Dedifferentiated amniotic fluid mesenchymal stem cell (primary cell): ENCODE results near the gene CADPS.

ENCODE experiments used
- DNase-seq: peaks from one replicate; pipeline ENCODE4 v3.0.0-alpha.2; 2016; ENCODE audit errors: extremely low spot score

The CADPS gene

DNA sequence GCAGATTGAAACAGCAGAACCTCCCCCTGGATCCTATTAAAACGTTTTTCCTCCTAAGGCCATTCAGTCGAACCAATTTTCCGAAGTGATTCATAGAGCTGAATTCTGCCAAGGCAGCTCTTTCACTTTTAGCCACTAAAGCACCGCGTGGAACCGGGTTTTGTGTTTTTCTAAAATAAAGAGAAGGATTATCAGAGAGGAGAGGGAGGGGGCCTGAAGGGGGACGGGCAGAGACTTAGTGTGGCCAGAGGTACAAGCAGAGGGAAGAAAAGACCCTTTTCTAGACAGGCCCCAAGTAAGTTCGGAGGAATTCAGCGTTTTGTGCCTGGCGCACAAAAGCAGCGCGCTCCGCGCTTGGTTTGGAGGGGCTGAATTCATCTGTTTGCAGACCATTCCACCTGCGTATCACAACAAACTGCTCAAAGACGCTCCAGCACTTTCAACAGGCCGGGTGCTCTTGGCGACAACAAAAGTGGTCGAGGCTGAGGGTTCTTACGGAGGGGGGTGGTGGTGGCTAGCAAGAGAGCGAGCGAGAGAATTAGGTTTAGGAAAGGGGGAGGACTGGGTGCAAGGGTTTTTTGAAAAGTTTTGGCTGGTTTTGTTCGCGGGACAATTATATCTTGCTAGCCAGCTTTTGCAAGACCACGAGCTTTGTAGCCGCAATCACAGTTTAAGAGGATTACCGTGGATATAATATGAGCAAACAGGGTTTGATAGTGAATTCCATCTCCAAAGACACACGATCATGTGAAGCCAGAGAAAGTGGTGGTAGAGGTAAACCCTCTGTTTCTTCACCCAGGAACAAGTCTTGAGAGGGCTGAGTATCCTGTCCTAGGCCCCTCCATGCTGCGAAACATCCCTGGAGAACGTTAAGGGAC, 500.6 kb downstream of the CADPS start:
- no peak for DNase-seq

DNA sequence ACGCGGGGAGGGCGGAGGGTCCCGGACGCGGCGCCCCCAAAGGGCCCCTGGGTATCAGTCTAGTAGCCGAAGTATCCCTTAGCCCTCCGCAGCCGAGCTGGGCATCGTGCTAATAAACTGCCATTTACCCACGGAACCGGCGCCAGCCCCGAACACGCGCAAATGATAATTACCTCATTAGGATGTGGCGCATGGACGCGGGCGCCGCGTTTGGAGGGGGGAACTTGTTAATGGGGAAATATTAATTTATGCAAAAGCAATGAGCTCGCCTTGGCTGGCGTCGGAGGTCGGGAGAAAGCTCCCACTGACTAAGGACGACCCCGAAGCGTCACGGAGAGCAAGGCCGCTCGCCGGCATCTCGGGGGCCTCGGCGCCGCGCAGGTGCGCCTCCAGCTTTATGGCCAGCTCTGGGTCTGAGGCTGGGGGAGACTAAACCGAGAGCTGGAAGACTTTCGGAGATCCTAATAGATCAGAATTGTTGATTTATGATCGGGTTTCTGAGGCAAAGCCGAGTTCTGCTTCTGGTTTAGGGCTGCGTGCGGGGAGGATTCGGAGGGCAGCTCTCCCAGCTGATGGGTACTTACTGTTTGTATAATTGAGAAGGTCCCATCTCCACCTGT, 501.4 kb downstream of the CADPS start:
- DNase-seq, result no peak

DNA sequence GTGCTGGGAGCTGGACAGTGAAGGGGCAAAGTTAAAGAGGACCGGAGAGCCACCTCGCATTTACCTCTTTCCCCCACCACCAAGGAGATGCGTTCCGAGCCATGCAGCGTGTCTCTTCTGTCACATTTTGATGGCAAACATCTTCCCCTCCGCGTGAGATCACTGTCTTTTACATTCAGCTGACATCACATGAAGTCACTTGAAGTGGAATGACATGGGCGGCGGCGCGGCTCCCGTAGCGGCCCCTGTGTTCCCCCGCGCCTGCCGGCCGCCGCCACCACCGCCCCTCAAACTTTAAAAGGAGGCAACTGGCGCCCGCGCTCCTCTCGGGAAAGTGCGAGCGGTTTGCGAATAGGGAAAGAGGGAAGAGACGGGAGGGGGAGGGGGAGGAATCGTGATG, 502.0 kb downstream of the CADPS start, which contains the start of gene FEZF2:
Gene FEZF2 (minus strand): TSS at position 336 of the 400 bp plus-strand sequence. CDS start 682 bp downstream, outside the sequence.
- no peak for DNase-seq

DNA sequence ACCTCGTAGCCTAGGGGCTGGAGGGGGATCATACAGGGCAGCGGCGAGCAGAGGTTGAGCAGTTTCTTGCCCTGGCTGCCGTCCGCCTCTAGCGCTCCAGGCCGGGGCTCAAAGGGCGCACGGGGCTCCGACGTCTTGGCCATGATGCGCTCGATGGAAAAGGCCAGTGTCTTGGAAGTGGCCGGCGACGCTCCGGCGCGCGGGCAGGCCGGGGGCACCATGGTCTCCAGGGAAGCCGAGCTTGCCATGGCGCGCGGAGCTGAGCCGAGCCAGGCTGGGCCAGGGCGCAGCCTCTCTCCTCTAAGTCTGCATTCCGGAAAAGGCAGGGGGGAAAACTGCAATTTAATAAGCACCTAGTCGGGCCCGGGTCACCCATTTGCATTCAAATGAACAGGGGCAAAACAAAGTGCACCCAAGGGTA, 502.6 kb downstream of the CADPS start:
- no peak for DNase-seq

DNA sequence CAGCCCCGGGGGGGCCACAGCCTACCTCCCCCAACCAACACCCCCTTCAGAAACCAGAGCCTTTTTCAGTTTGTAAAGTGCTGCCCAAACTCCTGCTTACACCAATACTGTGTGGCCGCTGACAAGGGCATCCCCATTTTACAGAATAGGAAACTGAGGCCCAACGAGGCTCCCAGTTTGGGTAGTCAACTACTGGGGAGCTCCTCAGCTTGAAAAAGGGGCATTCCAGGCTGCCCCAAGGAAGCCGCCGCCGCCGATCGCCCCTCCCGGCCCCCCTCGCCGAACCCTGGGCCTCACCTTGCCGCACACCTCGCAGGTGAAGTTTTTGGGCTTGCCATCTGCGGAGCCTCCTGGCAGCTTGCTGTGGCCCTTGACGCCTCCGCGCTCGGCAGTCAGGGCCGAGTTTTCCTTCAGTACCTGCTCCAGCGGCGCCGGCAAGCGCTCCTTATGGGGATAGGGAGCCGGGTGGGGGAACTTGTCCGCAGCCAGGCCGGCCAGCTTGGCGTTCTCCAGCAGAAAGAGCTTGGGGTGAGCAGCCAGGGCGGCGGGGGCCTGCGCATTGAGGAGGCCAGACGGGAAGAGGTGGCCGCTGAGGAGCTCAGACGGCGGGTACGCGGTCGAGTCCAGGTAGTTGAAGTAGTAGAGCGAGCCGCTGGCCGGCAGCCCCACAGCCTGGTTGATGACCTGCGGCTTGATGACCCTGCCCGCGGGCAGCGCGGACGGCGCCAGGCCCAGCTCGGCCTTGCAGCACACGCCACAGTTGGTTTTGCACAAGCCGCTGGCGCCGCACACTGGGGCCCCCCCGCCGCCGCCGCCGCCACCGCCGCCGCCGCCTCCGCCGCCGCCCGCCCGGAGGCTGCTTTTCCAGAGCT, 503.3 kb downstream of the CADPS start:
- DNase-seq, result no peak

DNA sequence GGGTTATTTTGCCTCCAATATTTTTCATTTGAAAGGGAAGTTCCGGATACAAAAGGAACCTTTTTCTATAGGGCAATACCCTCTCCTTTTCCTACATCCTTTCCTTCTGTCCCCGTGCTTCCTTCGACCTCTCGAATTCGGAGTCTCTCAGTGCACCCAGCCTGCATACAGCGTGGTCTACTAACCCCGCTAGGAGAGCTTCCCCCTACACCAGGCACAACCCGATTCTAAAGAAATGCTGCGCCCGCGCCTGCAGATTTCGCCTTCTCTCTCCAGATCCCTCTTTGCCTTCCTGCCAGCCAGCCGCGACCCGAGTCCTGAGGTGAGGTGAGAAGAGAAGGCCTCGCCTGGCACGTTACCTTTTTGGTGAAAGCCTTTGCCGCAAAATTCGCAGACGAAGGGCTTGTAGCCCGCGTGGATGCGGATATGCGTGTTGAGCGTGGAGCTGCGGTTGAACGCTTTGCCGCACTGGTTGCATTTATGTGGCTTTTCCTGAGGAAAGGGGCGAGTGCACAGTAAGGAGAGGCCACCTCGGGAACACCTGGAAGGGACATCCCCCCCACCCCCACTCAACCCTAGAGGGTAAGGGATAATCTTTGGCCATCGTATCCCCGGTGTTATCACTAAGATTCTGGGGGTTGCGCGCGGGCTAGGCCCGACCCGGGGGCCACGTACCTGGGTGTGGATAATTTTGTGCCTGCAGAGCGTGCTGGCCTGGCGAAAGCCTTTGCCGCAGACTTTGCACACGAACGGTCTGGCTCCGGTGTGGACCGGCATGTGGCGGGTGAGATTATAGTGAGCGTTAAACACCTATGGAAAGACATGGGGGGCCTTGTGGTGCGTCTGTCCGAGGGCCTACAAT, 504.1 kb downstream of the CADPS start:
- no peak for DNase-seq

DNA sequence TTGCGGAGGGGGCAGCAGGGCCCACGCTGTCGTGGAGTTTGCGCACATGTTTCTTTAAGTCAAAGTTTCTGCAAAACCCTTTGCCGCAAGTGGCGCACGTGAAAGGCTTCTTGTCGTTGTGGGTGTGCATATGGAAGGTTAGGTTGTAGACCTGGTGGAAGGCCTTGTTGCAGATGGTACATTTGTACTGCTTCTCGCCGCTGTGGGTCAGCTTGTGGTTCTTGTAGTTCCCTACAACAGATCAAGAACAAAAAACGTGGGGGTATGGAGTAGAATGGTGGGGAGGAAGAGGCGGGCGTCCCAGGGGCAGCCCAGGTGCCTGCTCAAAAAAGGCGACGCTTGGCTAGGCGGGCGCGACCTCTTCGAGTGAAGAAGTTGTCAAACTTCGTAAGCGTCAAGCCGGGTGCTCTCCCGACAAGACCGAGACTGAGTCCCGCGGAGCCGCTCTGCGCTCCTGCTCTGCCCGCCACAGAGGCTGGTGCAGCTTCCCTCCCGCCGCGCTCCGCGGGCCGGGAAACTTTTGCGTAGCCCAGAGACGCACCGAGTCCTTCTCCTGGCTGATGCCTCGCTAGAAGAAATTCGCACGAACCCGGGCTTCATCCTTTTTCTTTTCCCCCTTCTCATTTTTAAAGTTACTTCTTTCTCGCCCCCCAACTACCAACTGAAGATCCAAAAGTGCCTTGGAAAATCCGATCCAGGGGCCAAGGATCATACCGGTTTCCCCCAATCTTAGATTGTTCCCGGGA, 504.9 kb downstream of the CADPS start:
- no peak for DNase-seq

DNA sequence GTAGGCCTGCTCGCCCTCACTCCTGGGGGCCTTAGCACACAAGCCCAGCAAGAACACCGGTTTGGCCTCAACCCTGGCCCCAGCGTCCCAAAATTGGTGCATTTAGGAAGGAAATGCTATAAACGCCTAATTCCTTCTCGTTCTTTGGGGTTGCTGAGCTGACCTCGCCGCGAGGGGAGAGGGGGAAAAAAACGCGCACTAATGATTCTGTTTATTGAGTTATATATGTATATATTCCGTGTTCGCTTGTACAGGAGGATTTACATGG, 505.8 kb downstream of the CADPS start:
- no peak for DNase-seq

DNA sequence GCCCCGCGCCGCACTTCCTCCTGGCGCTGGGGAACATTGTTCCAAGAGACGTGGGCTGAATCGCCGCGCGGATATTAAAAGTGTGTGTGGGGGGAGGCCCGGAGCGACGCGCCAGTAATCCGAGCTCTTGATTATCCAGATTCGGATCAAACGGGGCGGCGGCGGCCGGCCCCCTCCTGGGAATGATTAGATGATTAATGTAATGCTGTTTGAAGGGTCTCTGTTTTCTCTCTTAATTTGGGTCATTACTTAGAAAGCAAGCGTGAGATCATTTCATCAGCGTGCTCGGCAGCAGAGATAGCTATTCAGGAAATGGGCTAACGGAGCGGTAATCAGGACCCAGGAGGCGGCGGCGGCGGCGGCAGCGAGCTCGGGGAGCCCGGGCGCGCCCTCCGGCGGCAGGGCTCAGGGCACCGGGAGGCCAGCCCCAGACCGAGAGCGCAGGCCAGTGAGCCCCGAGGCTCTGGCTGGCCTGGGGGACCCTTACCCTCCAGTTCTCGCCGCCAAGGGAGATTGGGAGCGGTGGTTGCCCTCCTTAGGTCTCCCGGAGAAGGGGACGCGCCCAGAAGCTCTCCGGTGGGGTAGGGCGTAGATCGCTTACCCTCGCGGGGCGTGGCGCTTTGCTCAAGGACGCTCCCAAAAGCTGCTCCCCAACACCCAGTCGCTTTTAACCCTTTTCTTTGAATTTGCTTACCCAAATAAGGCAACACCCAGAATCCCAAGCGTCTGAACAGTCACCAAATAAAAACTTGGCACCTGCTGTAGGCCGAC, 506.3 kb downstream of the CADPS start:
- no peak for DNase-seq

DNA sequence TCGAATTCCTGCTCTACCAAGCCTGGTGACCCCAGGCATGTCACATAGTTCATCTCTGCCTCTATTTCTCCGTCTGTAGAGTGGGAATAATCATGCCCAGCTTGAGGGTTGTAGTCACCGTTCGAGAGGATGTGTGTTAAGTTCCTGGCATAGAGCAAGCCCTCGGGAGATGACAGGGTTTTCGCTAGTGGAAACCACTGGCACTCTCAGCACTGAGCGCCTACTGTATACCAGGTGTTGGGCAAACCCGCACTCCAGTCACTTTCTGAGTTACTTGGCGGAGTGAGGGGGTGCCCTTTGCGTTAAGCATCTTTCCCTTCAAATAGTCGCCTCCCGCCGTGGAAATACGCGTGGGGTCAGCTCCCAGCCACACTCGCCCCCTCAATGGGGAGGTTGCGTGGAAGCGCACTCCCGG, 506.9 kb downstream of the CADPS start:
- no peak for DNase-seq

DNA sequence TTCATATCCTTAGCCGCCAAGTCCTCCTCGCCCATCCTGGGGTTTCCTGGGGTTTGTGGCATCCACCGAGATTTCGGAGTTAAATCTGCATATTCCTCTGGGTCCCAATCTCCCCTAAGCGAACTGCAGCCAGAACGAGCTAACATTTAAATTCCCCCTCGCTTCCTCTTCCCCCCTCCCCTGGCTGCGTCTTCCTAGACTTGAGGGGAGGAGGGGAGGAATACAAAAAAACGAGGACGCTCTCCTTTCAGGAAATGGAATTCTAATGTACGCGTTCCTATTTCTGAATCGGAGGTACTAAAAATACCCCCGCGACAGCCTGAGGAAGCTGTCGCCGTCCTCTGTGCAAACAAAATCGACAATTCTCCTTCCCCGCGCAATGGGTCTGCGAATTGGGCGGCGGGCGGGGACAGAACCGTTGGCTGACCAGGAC, 507.4 kb downstream of the CADPS start:
- no peak for DNase-seq

DNA sequence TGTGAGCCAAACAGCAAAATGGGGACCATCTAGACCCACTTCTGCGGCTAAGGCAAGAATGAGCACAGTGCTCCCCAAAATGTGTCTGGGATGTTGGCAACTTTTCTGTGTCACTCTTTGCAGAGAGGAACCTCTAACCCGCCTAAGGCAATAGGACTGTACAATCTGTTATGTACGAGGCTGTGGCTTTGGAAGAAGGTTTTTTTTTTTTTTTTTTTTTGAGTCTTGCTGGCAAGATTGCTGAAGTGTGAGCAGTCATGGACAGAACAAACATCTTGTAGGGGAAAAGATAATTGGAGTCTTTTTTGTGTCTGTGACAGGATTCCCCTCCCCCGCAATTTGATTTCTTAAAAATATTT, 509.1 kb downstream of the CADPS start:
- DNase-seq, result no peak

DNA sequence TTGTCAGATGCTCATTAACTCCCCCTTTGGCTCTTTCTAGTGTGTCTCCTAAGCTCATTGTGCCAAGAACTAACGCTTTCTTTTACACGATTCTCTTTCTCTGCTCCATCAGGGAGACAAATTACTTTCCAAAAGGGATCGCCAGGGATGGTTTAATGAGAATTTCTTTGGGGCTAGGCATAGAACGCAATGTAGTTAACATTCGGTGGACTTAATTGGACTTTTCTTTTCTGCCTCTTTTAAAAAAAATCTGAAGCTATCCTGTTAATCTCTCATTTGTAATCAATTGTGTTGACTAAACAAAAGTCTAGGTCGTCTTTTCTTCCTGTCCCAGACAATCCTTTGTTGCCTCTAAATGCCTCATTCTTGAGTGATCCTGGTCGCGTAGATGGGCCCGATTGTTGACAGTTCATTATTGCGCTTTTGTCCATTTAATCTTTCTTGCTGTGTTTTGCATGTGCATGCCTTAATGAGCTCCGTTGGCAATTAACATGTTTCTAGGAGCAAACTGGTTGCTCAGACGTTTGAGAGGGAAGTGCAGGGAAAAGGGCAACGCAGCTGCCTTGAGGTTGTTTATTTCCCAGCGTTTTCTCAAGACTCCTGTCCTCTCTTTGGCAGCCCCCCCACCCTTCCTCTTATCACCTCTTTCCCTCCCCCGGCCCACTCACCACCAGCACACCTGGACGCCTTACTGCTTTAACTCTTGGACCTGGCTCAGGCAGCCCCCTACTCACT, 509.7 kb downstream of the CADPS start:
- DNase-seq, result no peak

DNA sequence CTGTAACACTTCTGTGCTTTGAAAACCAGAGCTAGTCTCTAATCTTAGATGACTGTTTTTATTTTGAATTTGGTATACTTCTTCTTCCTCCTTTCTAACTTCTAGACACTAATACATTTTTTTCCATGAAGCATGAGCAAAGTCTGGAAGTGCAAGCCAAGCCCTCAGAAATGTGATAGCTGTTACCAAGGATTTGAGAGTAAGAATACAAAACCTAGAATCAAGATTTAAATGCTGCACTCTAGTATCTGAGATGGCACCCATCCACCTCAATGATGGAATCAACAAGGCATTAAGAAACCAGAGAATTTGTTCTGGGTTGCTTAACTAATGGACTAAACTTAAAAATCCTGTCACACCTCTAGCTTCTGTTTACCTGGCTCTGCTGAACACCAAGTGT, 511.0 kb downstream of the CADPS start:
- no peak for DNase-seq

DNA sequence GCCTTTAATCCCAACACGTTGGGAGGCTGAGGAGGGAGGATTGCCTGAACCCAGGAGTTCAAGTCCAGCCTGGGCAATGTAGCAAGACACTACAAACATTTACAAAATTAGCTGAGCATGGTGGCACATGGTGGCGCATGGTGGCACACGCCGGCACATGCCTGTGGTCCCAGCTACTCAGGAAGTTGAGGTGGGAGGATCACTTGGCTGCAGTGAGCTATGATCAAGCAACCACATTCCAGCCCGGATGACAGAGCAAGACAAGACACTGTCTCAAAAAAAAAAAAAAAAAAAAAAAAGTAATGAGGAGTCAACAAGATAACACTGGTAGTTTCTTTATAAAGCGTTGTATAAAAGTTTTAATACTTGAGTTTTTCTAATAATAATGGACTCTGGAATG, 511.9 kb downstream of the CADPS start:
- DNase-seq, result no peak

DNA sequence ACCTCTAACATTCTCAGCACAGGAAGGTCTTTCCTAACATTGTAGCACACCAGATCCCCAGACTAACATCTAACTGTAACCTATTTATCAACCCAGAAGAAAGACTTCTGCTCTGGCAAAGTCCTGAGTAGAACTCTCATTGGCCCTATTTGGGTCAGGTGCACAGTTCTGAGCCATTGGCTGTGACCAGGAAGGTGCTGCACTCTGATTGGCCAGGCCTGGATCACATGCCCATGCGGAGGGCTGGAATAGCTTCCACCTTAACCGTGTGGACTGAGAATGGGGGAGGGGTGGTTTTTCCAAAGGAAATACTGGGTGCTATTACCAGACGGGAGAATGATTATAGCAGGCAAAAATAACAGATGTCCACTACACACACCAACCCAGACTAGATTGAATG, 513.4 kb downstream of the CADPS start:
- DNase-seq, result no peak

DNA sequence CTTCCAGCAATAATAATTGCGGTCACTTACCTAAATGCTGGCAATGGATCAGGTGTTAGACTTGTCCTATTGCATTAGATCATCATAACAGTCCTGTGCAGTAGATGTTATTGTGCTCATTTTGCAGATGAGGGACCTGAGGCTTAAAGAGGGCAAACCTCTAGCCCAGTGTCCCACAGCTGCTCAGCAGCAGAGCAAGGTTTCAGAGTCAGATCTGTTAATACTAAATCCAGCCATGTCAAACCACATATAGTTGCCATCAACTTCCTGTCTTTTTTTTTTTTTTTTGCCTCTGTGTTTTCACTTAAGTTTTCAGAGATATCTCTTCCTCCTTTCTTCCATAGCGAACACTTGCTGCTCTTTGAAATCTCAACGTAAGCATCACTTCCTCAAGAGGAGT, 514.0 kb downstream of the CADPS start:
- DNase-seq, result no peak

DNA sequence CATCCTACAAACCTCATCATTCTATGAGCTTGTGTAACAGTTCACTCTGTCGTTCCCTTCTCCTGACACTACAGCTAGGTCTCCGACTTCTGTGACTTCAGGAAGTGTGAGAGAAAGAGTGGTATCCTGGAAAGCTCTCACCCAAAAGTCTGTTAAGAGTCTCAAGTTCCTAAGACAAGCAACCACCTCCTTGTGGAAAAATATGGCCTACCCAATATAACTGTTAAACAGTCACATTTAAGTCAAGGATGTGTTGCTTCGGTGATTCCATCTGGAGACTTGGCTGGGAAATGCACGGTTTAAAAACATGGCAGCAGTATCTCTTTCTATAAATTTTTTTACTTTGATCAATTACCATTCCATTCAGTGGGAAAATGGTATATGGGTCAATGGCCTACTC, 515.7 kb downstream of the CADPS start:
- no peak for DNase-seq

DNA sequence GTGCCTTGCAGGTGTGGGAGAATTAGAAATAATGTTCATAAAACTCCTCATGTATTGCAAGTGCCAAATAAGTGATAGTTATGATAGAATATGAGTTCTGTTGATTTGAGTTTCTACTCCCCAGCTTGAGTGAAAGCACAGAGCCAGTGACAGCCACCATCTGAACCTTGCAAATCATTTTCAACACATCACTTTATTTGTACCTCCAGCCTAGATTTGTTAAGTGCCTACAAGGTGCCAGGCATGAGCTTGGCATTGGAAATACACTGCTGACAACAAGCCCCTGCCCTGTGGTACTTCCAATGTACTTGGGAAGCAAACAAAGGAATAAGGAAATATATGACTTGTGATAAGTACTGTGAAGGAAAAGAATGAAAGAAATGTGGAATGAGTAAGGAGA, 518.9 kb downstream of the CADPS start:
- DNase-seq, result no peak
